HUES48 (cell line): ENCODE measurements around the gene NKAIN2.
"Not testable (repeated sequence)": the region's sequence is repeated elsewhere in the genome, so short reads cannot be mapped to it uniquely, and the experiment has no call there.

Experiments
- H3K27ac ChIP-seq: one replicate; pipeline ENCODE4 v1.7.0; 2013; ENCODE audit warnings: low read depth, low read length, inconsistent platforms
- H3K27me3 ChIP-seq: 2 replicates; pipeline ENCODE4 v1.6.1; 2013; ENCODE audit warnings: mild to moderate bottlenecking, low read length; ENCODE audit not compliant: control insufficient read depth, insufficient read depth
- H3K36me3 ChIP-seq: 2 replicates; pipeline ENCODE4 v1.6.1; 2013; ENCODE audit warnings: low read length; ENCODE audit not compliant: control insufficient read depth, insufficient read depth
- H3K4me1 ChIP-seq: 2 replicates; pipeline ENCODE4 v1.6.1; 2013; ENCODE audit warnings: mild to moderate bottlenecking, low read length; ENCODE audit not compliant: control insufficient read depth, insufficient read depth
- H3K4me3 ChIP-seq: 2 replicates; pipeline ENCODE4 v1.5.1; 2013; ENCODE audit warnings: mild to moderate bottlenecking, low read depth, low read length
- H3K9ac ChIP-seq: 2 replicates; pipeline ENCODE4 v1.6.1; 2013; ENCODE audit warnings: mild to moderate bottlenecking, low read depth, low read length, moderate library complexity
- H3K9me3 ChIP-seq: 2 replicates; pipeline ENCODE4 v1.6.1; 2013; ENCODE audit warnings: low read length; ENCODE audit not compliant: control insufficient read depth, insufficient read depth

NKAIN2 gene

DNA sequence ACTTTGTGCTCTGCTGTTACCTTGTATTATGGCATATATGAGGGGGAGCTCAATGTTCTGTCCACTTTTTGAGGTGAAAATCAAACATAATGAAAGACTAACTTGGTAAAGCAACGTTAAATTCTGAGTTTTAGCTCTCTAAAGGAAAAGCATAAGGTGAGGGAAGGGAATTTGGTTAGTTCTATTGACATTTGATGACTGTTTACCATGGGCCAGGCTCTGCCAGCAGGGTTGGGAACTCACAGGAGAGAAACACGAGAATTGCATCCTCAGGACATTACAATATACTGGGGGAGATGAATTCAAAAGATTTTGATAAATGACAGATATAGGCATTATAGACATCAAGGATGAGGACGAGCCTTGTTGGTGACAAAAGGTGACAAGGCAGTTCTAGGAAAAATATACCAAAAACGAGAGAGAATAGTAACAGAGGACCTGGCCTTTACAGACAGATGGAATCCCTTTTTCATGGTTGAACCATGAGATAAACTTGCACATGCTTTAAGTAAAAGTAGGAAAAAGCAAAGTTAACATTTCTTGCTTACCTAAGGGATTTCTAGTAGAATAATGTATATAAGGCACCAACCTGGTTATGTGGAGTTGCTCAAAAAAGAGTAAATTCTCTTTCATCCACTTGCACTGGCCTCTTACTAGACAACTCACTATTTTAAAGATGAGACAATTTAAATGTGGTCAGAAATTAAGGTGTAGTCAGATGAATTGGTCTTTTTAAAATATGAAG lies 191.4 kb downstream of the NKAIN2 start:
- no peak overlapping the region for H3K9ac ChIP-seq
- no peaks in the 10 kb centered on the region for H3K4me1 ChIP-seq
- no peaks in the 10 kb centered on the region for H3K9me3 ChIP-seq
- H3K36me3 ChIP-seq, result no peaks in the 10 kb centered on the region
- no peak overlapping the region for H3K4me3 ChIP-seq
- H3K27ac ChIP-seq, result no peak overlapping the region
- H3K27me3 ChIP-seq, result no peaks in the 10 kb centered on the region

DNA sequence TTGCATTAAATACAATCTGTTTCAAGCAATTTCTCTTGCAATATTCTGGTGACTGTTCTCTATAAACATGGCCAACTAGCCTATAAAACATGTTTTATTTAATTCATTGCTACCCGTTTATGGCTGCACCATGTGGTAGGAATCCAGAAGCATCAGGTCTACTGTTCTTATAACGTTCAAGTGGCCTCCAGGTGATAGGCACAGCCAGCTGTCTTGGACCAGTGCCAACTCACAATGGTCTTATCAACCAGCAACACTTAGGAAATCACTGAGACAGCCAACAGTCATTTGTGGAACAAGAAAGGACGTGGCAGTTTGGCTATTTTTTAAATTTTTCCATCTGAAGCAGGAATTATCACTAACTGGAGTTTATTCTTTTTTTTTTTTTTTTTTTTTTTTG lies 193.6 kb downstream of the NKAIN2 start:
- Histone ChIP-seq H3K4me3 (no peak overlapping the region), H3K27ac (no peak overlapping the region), H3K4me1 (no peaks in the 10 kb centered on the region), H3K27me3 (no peaks in the 10 kb centered on the region), H3K36me3 (no peaks in the 10 kb centered on the region), H3K9ac (no peak overlapping the region), H3K9me3 (no peaks in the 10 kb centered on the region)

DNA sequence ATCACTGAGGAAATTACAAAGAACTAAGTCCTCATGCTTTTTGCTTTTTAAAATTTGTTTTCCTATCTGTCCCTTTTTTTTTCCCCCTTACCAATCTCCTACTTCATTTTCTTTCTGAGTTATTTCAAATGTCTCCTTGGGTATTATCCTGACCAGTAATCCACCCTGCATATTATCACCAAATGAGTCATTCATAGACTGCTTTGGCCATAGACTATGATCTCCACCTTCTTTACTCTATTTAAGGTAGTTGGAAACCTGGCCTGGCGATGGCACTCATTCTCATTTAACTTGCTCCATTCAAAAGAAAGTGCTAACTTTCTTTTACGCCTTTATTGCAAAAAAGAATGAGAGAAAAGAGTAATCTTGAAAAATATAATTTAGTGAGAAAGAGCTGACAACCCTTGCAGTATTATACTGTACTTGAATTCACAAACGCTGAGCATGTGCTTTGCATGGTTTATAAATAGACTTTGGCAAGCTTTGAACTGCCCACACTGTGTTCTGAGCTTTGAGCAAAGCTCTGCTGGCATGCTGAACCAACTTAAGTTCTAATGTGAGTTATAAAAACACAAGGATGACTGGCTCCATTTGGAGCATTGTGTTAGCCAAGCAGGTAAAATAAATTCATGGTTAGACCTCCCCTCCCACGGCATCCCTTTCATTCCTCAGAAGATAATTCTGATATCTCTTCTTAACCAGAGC lies 198.9 kb downstream of the NKAIN2 start:
- Histone ChIP-seq H3K36me3 (no peaks in the 10 kb centered on the region), H3K9ac (no peak overlapping the region), H3K4me1 (no peaks in the 10 kb centered on the region), H3K27me3 (no peaks in the 10 kb centered on the region), H3K27ac (no peak overlapping the region), H3K4me3 (no peak overlapping the region), H3K9me3 (no peaks in the 10 kb centered on the region)

DNA sequence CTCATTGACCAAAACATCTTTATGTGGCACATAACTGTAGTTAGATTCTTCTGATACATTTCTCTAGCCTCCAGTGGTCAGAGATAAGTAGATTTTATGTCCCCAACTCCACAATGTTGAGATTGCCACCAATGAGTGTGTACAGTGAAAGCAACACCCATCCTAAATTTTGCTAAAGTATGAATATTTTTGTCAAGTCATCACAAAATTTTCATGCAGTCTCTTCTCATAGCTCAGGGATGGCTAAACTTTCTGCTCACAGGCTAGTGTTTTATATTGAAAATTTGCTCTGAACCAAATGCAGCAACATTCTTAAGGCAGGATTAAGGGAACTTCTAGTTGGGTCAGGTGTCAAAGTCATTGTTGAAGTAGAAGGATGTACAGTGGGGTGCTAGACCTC lies 203.6 kb downstream of the NKAIN2 start:
- H3K9me3 ChIP-seq, result no peaks in the 10 kb centered on the region
- H3K36me3 ChIP-seq, result no peaks in the 10 kb centered on the region
- no peak overlapping the region for H3K4me3 ChIP-seq
- no peak overlapping the region for H3K27ac ChIP-seq
- H3K27me3 ChIP-seq, result no peaks in the 10 kb centered on the region
- H3K9ac ChIP-seq, result no peak overlapping the region
- H3K4me1 ChIP-seq, result 0 out of 2 replicates have a peak, but pooled peaks cover 6% of the 10 kb centered on the region

DNA sequence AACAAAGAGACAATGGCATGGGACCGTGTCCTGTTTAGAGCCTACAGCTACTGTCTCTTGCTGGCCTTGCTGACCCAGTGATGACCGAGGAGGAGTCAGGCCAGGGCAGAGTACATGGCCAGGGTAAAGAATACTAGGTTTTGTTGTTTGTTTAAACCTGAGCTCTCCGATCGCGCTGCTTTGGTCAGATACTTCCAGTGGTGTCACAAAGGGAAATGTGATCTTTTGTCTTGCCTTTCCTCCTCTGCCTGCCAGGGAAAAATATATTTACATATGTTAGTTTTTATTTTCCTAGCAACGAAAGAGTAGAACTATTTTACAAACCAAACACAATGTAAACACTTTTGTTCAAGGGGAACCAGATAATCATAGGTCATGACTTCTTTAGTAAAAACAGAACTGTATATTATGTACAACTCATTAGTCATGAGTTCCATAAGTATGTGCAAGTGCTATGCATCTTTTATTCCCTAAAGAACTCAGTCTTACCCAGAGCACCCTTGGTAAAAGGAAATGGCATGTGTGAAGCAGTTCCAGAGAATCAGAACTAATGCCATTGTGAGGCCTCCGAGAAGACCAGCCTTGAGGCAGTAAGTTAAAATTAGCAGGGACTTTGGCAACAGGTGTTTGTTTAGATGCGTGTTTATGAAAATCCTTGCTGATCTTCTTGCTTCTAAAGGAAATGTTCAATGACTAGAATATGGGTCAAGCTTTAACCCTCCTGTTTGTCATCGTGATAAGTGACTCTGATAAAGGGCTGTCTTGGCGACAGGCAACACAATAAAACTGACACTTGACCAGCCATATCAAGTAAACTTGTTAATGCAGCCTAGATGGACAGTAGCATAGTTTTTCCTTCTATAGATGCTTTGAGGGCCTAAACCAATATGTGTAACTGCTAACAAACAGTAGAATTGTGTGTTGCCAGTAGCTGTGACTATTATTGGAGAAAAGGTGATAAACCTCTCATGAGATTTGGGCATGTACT lies 204.6 kb downstream of the NKAIN2 start:
- H3K27ac ChIP-seq, result no peak overlapping the region

DNA sequence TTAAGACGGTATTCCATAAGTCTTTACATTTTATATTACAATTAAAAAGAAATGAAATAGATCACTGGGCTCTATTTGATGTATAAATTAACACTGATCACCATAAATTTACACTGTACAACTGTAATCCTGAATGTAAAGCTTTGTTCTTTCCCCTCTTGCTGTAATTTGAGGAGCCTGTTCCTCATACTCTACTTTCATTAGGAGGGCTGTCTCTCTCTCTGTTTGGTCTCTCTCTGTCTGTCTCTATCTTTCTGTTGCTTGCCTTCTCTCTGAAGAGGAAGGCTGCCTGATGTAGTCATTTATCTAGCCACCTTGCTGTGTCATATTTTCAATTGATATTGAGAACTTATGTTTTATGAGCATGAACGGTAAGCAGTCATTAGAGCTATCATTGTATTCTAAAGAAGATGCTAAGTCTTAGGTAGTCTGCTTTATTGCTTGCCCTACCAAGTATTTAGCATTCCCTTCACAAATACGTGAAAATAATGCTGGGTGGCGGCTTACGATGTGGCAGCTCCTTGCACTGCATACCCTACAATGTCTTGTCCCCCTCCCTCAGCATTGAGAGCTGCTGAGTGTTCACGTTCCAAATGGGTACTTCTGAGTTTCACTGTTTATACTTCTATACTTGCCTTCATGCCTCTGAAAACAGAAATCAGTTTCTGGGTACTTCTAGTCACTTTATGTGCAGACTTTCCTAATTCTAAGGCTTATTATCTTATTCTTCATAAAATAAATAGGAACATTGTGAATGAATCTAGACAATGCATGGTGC lies 205.5 kb downstream of the NKAIN2 start:
- Histone ChIP-seq H3K4me1 (0 out of 2 replicates have a peak, but pooled peaks cover 6% of the 10 kb centered on the region), H3K27ac (no peak overlapping the region), H3K27me3 (no peaks in the 10 kb centered on the region), H3K36me3 (no peaks in the 10 kb centered on the region), H3K4me3 (no peak overlapping the region), H3K9me3 (no peaks in the 10 kb centered on the region), H3K9ac (no peak overlapping the region)

More for the DNA sequence above, 204.6 kb downstream of the NKAIN2 start:
- Histone ChIP-seq H3K4me3 (no peak overlapping the region), H3K36me3 (no peaks in the 10 kb centered on the region), H3K9ac (no peak overlapping the region), H3K4me1 (0 out of 2 replicates have a peak, but pooled peaks cover 6% of the 10 kb centered on the region), H3K9me3 (no peaks in the 10 kb centered on the region), H3K27me3 (no peaks in the 10 kb centered on the region)

DNA sequence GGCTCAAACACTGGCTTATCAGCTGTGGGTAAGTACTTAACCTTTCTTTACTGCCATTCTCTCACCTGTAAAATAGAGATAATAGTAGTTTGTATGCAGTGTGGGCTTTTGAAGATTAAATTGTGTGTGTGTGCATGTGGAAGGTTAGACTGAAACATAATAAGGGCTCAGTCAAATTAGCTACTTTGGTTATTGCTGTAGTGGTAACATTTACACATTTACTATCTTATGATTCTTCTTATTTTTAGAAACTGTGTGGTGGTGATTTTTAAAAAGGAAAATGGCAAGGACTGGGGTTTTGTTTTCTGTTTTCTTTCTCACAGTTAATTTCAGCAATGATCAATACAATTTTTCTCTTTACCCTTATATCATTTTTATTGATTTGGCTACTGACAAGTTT lies 206.9 kb downstream of the NKAIN2 start:
- Histone ChIP-seq H3K36me3 (no peaks in the 10 kb centered on the region), H3K9ac (no peak overlapping the region), H3K4me3 (no peak overlapping the region), H3K27me3 (no peaks in the 10 kb centered on the region), H3K4me1 (0 out of 2 replicates have a peak, but pooled peaks cover 6% of the 10 kb centered on the region), H3K9me3 (no peaks in the 10 kb centered on the region), H3K27ac (no peak overlapping the region)

DNA sequence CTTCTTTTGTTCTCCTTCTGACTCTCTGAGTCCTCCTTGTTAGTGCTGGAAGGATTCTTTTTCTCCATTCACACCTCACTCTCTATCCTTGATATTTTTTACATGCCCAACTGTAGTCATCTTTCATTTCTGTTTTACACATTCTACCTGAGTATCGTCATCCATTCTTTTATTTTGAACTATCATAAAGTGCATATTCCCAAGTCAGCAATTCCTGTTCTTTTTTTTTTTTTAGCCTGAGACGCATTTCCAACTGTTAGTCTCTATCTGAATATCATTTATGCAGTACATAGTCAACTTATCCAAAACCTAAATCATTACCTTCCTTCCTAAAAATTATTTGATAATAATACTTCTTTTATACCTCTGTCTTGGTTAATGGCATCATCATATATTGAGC lies 207.5 kb downstream of the NKAIN2 start:
- no peaks in the 10 kb centered on the region for H3K36me3 ChIP-seq
- H3K9ac ChIP-seq, result no peak overlapping the region
- H3K27me3 ChIP-seq, result no peaks in the 10 kb centered on the region
- H3K4me1 ChIP-seq, result 0 out of 2 replicates have a peak, but pooled peaks cover 6% of the 10 kb centered on the region
- H3K9me3 ChIP-seq, result no peaks in the 10 kb centered on the region
- no peak overlapping the region for H3K4me3 ChIP-seq
- no peak overlapping the region for H3K27ac ChIP-seq

DNA sequence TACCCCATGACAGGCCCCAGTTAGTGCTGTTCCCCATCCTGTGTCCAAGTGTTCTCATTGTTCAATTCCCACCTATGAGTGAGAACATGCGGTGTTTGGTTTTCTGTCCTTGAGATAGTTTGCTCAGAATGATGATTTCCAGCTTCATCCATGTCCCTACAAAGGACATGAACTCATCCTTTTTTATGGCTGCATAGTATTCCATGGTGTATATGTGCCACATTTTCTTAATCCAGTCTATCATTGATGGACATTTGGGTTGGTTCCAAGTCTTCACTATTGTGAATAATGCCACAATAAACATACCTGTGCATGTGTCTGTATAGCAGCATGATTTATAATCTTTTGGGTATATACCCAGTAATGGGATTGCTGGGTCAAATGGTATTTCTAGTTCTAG lies 218.4 kb downstream of the NKAIN2 start:
- H3K4me1 ChIP-seq, H3K27me3 ChIP-seq, H3K27ac ChIP-seq, H3K4me3 ChIP-seq, H3K9ac ChIP-seq, H3K36me3 ChIP-seq, H3K9me3 ChIP-seq: not testable (repeated sequence)

DNA sequence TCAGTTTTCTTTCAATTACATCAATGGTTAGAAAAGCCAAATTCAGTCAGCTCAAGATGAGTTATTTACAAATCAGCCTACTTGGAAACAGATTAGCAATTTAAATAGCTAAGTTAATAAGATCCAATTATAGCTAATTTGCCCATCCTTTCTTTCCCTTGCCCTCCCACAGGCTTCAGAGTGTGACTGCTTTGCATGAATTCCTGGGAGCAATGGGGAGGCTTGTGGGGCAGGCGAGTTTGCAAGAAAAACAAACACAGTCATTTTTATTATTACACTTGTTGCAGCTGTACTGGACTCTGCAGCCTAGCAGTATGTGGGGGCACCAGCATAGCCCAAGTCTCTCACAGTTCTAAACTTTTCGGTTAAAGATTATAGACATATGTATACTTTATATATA lies 219.0 kb downstream of the NKAIN2 start:
- Histone ChIP-seq H3K9me3 (no peaks in the 10 kb centered on the region), H3K36me3 (no peaks in the 10 kb centered on the region)

More for the DNA sequence above, 219.0 kb downstream of the NKAIN2 start:
- peaks cover 8% of the 10 kb centered on the region; the same call in 1 of the 2 replicates for H3K4me1 ChIP-seq
- H3K9ac ChIP-seq, result no peak overlapping the region
- H3K27me3 ChIP-seq, result no peaks in the 10 kb centered on the region
- no peak overlapping the region for H3K27ac ChIP-seq
- H3K4me3 ChIP-seq, result no peak overlapping the region
